ENCODE measurements around the gene DAPK1.

The DAPK1 gene

DNA sequence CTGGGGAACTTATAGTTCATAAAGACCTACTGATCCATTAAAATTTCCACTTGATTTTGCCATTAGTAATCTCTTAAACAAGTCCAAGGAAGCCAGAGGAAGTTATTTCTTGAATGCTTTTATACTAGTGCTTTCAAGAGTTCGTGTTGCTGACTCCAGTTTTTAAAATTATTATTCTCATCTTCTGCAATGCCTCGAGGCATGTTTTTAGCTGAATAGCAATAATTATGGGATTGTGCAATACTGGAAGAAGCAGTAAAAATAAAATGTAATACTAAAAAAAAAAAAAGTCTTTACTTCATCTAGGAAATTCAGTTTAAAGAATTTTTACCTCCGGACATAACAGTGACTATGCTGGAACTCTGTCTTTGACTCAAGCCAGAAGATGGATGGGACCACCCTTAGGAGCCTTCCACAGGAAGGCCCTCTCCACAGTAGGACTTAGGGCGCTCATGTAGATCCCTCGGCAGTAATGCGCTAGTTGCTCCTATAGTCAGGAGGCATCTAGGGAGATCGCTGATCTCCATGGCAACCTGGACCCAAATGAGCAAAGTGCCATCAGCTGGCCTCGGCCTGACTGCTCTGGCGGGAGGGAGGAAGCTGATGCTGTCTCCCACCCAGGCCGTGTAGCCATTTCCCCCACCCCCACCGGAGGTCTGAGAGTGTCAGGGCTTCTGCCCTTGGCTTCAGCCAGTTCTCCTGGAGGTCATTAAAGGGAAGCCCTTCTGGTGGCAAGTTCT, 56.7 kb downstream of the DAPK1 start:
- peaks cover 26% of the 10 kb centered on the region for H3K4me1 ChIP-seq (ENCODE audit: control insufficient read depth, insufficient read depth, low read length)
- no peak overlapping the region for H3K4me3 ChIP-seq (ENCODE audit: low read length)
- no peaks in the 10 kb centered on the region for H3K36me3 ChIP-seq (ENCODE audit: control insufficient read depth, insufficient read depth, low read length)
- H3K9ac ChIP-seq (ENCODE audit: low read length) = no peak overlapping the region
- H3K27me3 ChIP-seq (ENCODE audit: control insufficient read depth, insufficient read depth, low read length) = no peaks in the 10 kb centered on the region
- no peaks in the 10 kb centered on the region for H3K9me3 ChIP-seq (ENCODE audit: control insufficient read depth, low read length)

DNA sequence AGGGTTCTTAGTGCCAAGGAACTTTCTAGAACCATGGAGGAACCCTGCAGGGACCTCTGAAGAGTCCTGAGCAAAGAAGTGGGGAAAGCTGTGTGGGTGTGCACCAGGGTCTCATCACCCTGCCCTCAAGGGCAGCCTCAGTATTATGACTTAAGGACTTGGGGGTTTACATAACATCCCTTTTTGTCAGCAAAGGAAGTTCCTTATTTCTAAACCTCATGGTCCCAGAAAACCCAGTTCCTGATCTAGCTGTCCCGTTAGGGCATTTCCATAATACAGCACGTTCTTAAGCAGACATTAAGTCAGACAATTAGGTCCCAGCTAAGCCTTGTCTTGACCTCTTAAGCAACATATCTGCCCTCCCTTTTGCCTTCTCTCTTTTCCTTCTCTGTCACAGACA, 57.3 kb downstream of the DAPK1 start:
- peaks cover 26% of the 10 kb centered on the region for H3K4me1 ChIP-seq (ENCODE audit: control insufficient read depth, insufficient read depth, low read length)
- H3K9me3 ChIP-seq (ENCODE audit: control insufficient read depth, low read length) = no peaks in the 10 kb centered on the region
- H3K4me3 ChIP-seq (ENCODE audit: low read length) = no peak overlapping the region
- no peak overlapping the region for H3K9ac ChIP-seq (ENCODE audit: low read length)
- no peaks in the 10 kb centered on the region for H3K36me3 ChIP-seq (ENCODE audit: control insufficient read depth, insufficient read depth, low read length)
- H3K27me3 ChIP-seq (ENCODE audit: control insufficient read depth, insufficient read depth, low read length) = no peaks in the 10 kb centered on the region

DNA sequence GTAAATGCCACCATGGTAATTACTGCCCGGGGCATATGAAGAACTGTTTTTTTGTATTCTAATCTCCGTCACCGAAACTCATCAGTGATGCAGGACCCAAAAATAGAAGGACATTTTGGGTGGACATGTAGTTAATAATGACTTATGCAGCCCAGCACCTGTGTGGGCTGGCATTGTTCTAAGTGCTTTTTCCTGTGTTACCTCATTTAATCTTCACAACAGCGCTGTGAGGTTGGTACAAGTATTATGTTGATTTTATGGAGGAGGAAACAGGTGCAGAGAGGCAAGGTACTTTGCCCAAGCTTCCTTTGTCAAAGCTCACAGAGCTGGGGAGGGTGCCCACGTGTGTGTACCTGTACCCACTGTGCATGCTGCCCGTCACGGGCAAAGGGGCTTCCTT, 58.4 kb downstream of the DAPK1 start:
- H3K4me1 ChIP-seq (ENCODE audit: control insufficient read depth, insufficient read depth, low read length) = peaks cover 26% of the 10 kb centered on the region
- H3K4me3 ChIP-seq (ENCODE audit: low read length) = no peak overlapping the region

DNA sequence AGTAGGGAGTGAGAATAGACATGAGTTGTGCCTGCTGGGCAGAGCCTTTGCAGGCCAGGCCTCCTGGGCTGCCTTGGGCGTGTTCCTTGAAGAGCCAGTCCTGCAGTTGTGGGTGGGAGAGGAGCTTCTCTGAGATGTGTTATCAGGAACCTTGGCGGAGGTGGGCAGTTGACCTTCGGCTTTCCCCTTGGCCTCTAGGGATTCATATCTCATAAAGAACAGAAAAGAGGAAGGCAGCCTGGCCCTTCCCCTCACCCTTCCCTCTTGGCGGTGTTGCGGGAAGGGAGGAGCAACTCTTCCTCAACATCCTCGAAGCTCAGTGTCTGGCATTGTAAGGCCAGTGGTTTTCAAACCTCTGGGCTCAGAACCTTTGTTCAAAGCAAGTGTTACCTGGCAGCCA, 59.2 kb downstream of the DAPK1 start:
- Histone ChIP-seq H3K9ac (ENCODE audit: low read length) (no peak overlapping the region), H3K4me3 (ENCODE audit: low read length) (no peak overlapping the region), H3K4me1 (ENCODE audit: control insufficient read depth, insufficient read depth, low read length) (peaks cover 26% of the 10 kb centered on the region), H3K9me3 (ENCODE audit: control insufficient read depth, low read length) (no peaks in the 10 kb centered on the region), H3K27me3 (ENCODE audit: control insufficient read depth, insufficient read depth, low read length) (no peaks in the 10 kb centered on the region), H3K36me3 (ENCODE audit: control insufficient read depth, insufficient read depth, low read length) (no peaks in the 10 kb centered on the region)

More for the DNA sequence above, 58.4 kb downstream of the DAPK1 start:
- Histone ChIP-seq H3K36me3 (ENCODE audit: control insufficient read depth, insufficient read depth, low read length) (no peaks in the 10 kb centered on the region), H3K9me3 (ENCODE audit: control insufficient read depth, low read length) (no peaks in the 10 kb centered on the region), H3K27me3 (ENCODE audit: control insufficient read depth, insufficient read depth, low read length) (no peaks in the 10 kb centered on the region), H3K9ac (ENCODE audit: low read length) (no peak overlapping the region)

DNA sequence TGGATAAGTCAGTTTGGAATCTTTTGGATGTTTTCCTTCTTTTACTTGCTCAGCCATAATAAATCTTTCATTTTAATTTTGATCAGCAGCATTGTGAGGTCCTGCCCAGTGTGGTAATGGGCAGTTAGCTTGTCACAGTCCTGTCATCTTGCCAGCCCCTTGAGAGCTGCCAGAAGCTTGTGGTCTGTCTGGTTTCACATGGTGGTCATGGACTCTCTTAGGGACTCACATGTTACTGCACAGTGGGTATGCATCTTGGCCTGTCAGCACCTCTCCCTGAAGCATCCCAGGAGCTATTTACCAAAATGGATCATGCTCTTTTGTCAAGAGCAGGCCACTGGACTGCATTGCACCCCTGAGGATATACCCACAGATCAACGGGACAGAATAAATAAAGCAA, 60.3 kb downstream of the DAPK1 start:
- peaks cover 26% of the 10 kb centered on the region for H3K4me1 ChIP-seq (ENCODE audit: control insufficient read depth, insufficient read depth, low read length)
- H3K9me3 ChIP-seq (ENCODE audit: control insufficient read depth, low read length) = no peaks in the 10 kb centered on the region
- no peak overlapping the region for H3K4me3 ChIP-seq (ENCODE audit: low read length)
- no peaks in the 10 kb centered on the region for H3K36me3 ChIP-seq (ENCODE audit: control insufficient read depth, insufficient read depth, low read length)
- H3K9ac ChIP-seq (ENCODE audit: low read length) = no peak overlapping the region
- no peaks in the 10 kb centered on the region for H3K27me3 ChIP-seq (ENCODE audit: control insufficient read depth, insufficient read depth, low read length)

DNA sequence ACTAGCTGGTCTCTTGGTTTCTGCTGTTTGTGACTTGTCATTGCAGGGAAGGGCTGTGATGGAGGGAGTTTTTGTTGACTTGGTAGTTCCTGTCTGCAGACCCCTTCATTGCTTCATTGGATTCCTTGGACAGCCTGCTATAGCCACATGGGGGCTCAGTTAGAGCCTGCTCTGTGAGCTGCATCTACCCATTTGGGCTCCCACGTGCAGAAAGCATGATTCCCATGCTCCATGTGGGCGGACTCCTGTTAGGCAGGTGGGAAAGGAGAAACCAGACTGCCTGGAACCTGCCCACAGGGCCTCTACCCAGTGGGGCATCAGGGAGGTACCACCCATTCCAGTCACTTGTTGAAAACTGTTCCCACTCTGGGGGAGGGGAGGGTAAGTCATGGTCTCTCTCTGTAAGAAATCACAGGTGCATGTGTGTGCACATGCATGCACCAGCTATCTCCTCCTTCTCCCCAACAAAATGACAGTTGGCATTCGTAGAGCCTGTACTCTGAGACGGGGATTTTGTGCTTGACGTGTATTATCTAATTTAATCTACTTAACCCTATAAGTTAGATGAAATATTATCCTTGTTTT, 61.0 kb downstream of the DAPK1 start:
- H3K4me3 ChIP-seq (ENCODE audit: low read length) = no peak overlapping the region
- peaks cover 26% of the 10 kb centered on the region for H3K4me1 ChIP-seq (ENCODE audit: control insufficient read depth, insufficient read depth, low read length)
- H3K27me3 ChIP-seq (ENCODE audit: control insufficient read depth, insufficient read depth, low read length) = no peaks in the 10 kb centered on the region
- no peaks in the 10 kb centered on the region for H3K9me3 ChIP-seq (ENCODE audit: control insufficient read depth, low read length)
- no peaks in the 10 kb centered on the region for H3K36me3 ChIP-seq (ENCODE audit: control insufficient read depth, insufficient read depth, low read length)
- no peak overlapping the region for H3K9ac ChIP-seq (ENCODE audit: low read length)

DNA sequence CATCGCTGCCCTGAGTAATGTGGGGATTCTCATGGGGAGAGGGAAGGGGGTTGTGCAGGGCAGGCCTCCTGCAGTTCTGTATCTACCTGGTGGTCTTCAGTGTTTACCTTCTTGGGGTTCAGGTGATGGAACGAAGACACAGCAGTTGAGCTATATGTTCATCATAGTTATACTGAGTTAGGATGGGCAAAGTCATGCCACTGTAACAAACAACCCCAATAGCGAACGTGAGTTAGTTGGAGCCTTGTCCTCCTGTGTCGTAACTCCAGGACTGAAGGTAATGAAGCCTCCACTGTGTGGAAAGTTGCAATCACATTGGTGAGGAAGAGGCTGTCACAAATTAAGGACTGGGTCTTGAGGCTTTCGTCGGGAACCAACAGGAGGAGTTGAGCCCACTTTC, 64.4 kb downstream of the DAPK1 start:
- Histone ChIP-seq H3K4me1 (ENCODE audit: control insufficient read depth, insufficient read depth, low read length) (peaks cover 7% of the 10 kb centered on the region), H3K9ac (ENCODE audit: low read length) (no peak overlapping the region), H3K36me3 (ENCODE audit: control insufficient read depth, insufficient read depth, low read length) (no peaks in the 10 kb centered on the region), H3K4me3 (ENCODE audit: low read length) (no peak overlapping the region), H3K9me3 (ENCODE audit: control insufficient read depth, low read length) (no peaks in the 10 kb centered on the region), H3K27me3 (ENCODE audit: control insufficient read depth, insufficient read depth, low read length) (no peaks in the 10 kb centered on the region)

DNA sequence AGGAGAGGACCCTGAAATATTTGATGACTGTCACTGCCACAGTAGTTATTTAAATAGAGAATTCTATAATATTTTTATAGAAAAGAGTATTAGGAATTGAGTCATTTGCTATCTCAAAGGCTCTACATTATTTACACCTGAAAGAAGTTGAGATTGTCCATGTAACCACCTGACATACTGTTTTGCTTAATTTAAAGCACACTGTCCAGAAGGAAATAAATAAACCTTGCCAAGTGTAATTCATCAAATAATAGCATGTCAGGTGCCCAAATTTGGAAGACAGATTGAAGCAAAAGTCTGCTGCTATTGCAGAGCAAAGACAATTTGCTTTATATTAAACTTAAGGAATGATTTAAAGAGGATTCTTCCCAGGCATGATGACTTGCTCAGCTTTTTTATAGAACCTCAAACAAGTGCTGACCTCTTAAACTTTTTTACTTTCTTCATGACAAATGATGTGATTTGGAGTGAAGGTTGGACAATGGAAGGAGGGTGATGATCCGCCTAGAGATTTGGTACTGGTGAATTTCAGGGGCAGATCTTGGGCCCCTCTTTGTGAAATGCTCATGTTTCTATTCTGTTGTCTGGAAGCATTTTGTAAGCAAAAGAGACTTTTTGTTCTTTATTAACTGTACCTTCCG, 65.0 kb downstream of the DAPK1 start:
- peaks cover 11% of the 10 kb centered on the region for H3K4me1 ChIP-seq (ENCODE audit: control insufficient read depth, insufficient read depth, low read length)
- no peaks in the 10 kb centered on the region for H3K27me3 ChIP-seq (ENCODE audit: control insufficient read depth, insufficient read depth, low read length)
- no peak overlapping the region for H3K4me3 ChIP-seq (ENCODE audit: low read length)
- H3K9ac ChIP-seq (ENCODE audit: low read length) = no peak overlapping the region
- H3K36me3 ChIP-seq (ENCODE audit: control insufficient read depth, insufficient read depth, low read length) = no peaks in the 10 kb centered on the region
- no peaks in the 10 kb centered on the region for H3K9me3 ChIP-seq (ENCODE audit: control insufficient read depth, low read length)

DNA sequence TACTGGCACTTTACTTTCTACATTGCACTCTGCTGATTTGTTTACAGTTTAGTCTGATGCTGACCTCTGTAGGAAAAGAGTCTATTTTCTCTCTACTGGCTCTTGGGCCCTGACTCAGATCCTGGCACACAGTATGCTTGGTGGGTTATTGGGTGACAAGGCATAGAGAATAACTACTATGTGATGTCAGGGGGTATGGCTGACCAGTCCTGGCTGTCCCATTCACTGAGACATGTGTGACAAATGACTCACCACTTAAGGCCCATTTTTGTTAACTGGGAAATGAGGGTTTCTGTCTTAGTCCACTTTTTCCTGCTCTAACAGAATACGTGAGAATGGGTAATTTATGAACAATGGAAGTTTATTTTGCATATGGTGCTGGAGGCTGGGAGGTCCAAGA, 66.4 kb downstream of the DAPK1 start:
- no peak overlapping the region for H3K4me3 ChIP-seq (ENCODE audit: low read length)
- H3K9me3 ChIP-seq (ENCODE audit: control insufficient read depth, low read length) = no peaks in the 10 kb centered on the region
- H3K27me3 ChIP-seq (ENCODE audit: control insufficient read depth, insufficient read depth, low read length) = no peaks in the 10 kb centered on the region
- H3K9ac ChIP-seq (ENCODE audit: low read length) = no peak overlapping the region
- H3K36me3 ChIP-seq (ENCODE audit: control insufficient read depth, insufficient read depth, low read length) = no peaks in the 10 kb centered on the region
- H3K4me1 ChIP-seq (ENCODE audit: control insufficient read depth, insufficient read depth, low read length) = peaks cover 23% of the 10 kb centered on the region

DNA sequence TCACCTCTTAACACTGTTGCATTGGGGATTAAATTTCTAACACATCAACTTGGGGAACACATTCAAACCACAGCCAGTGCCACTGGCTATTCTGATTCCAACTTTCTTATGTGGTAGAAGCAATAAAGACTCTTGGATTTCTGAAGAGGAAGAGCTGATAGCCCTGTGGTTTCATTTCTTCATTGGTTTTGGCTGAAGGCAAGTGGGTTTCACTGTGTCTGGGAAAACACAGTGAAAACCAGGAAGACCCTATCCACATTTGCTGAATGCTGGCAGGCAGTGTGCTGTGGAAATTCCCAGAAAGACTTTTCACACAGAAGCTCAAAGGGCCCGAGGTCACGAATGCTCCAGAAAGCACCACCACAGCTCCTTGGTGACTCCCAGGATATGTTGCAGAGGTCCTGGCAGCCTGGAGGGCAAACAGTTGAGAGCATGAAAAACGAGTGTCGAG, 67.1 kb downstream of the DAPK1 start:
- peaks cover 30% of the 10 kb centered on the region for H3K4me1 ChIP-seq (ENCODE audit: control insufficient read depth, insufficient read depth, low read length)
- H3K9me3 ChIP-seq (ENCODE audit: control insufficient read depth, low read length) = no peaks in the 10 kb centered on the region
- no peak overlapping the region for H3K9ac ChIP-seq (ENCODE audit: low read length)
- no peaks in the 10 kb centered on the region for H3K27me3 ChIP-seq (ENCODE audit: control insufficient read depth, insufficient read depth, low read length)
- H3K36me3 ChIP-seq (ENCODE audit: control insufficient read depth, insufficient read depth, low read length) = no peaks in the 10 kb centered on the region
- no peak overlapping the region for H3K4me3 ChIP-seq (ENCODE audit: low read length)

DNA sequence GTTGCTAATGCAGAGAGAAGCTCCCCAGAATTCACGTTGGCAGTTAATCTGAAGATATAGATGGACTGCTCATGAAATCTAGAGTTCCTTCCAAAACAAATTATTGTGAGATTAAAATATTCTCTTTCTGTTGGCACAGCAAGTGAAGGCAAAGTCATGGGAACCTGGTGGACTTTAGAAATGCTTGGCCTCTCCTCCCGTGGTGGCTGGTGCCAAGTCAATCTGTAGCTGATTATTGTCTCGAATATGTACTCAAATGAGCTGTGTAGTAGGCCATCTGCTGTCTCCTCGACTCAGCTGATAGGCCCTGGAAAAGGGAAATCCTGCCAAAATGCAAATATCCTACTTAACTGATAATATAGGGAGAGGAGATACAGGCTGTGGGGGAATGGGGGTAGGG, 69.3 kb downstream of the DAPK1 start:
- Histone ChIP-seq H3K9me3 (ENCODE audit: control insufficient read depth, low read length) (no peaks in the 10 kb centered on the region), H3K4me1 (ENCODE audit: control insufficient read depth, insufficient read depth, low read length) (peaks cover 47% of the 10 kb centered on the region), H3K36me3 (ENCODE audit: control insufficient read depth, insufficient read depth, low read length) (no peaks in the 10 kb centered on the region), H3K9ac (ENCODE audit: low read length) (no peak overlapping the region), H3K4me3 (ENCODE audit: low read length) (no peak overlapping the region), H3K27me3 (ENCODE audit: control insufficient read depth, insufficient read depth, low read length) (no peaks in the 10 kb centered on the region)

DNA sequence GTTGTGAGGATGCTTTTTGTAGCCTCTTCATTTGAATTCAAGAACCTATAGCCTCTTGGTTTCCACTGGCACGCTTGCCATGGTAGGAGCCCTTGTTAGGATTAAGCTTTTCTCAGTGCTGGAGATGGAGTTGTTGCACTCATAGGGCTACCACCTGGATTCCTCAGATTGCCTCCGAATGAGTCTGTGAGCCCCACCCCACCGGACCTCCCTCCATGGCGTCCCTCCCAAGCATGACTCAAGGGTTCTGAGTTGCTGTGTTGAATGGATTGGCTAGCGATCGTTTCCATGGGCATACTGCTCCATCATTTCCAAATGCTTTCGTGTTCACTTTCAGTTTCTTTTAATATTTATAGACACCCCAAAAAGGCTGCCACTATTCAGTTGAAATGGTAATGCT, 69.9 kb downstream of the DAPK1 start:
- no peaks in the 10 kb centered on the region for H3K27me3 ChIP-seq (ENCODE audit: control insufficient read depth, insufficient read depth, low read length)
- no peak overlapping the region for H3K4me3 ChIP-seq (ENCODE audit: low read length)
- H3K9ac ChIP-seq (ENCODE audit: low read length) = no peak overlapping the region
- no peaks in the 10 kb centered on the region for H3K36me3 ChIP-seq (ENCODE audit: control insufficient read depth, insufficient read depth, low read length)
- H3K4me1 ChIP-seq (ENCODE audit: control insufficient read depth, insufficient read depth, low read length) = peaks cover 53% of the 10 kb centered on the region
- H3K9me3 ChIP-seq (ENCODE audit: control insufficient read depth, low read length) = no peaks in the 10 kb centered on the region
